Fibroblast of lung (primary cell): ENCODE measurements around the gene ZNF831. TPM values are rescaled to one million over a fixed set of nuclear protein-coding genes. Genes with fewer than 3 reads are reported as not detected.

Experiments
- DNase-seq, 2 donors: peaks; one replicate each; pipeline versions ENCODE4 v3.0.0 to v3.0.0-alpha.2; 2010; ENCODE audit warnings: low read depth in 2 of 2
- H2AFZ ChIP-seq: 2 replicates; pipeline ENCODE4 v1.5.1; 2012; ENCODE audit warnings: low read length, control low read depth, inconsistent platforms
- H3K27ac ChIP-seq: 2 replicates; pipeline ENCODE4 v1.5.1; 2011; ENCODE audit warnings: low read length, control low read depth; ENCODE audit not compliant: insufficient read depth
- H3K27me3 ChIP-seq: 2 replicates; pipeline ENCODE4 v1.5.1; 2011; ENCODE audit warnings: mild to moderate bottlenecking, low read length; ENCODE audit not compliant: control insufficient read depth, insufficient read depth
- H3K36me3 ChIP-seq: 2 replicates; pipeline ENCODE4 v1.5.1; 2011; ENCODE audit warnings: low read length; ENCODE audit not compliant: control insufficient read depth, insufficient read depth
- H3K4me1 ChIP-seq: 2 replicates; pipeline ENCODE4 v1.5.1; 2011; ENCODE audit warnings: low read length; ENCODE audit not compliant: control insufficient read depth, insufficient read depth; ENCODE audit errors: extremely low read depth
- H3K4me2 ChIP-seq: 2 replicates; pipeline ENCODE4 v1.5.1; 2011; ENCODE audit warnings: low read length, control low read depth; ENCODE audit not compliant: insufficient read depth; ENCODE audit errors: extremely low read depth
- H3K4me3 ChIP-seq, 4 experiments: fragments of 200-600 bp in 1 of 4; sonication (generic) in 1 of 4; replicated peaks in 1 of 4; 2 replicates each; pipeline ENCODE4 v1.5.1; 2011 to 2016; ENCODE audit warnings: low read length in 4 of 4, low read depth in 3 of 4, mild to moderate bottlenecking in 3 of 4, control low read depth in 2 of 4, inconsistent platforms in 1 of 4, mixed read lengths in 1 of 4; ENCODE audit not compliant: insufficient read depth in 1 of 4; ENCODE audit errors: control extremely low read depth in 1 of 4
- H3K79me2 ChIP-seq: 2 replicates; pipeline ENCODE4 v1.5.1; 2012; ENCODE audit warnings: mild to moderate bottlenecking, low read length, inconsistent platforms; ENCODE audit not compliant: control insufficient read depth, insufficient read depth
- H3K9ac ChIP-seq: 2 replicates; pipeline ENCODE4 v1.5.1; 2011; ENCODE audit warnings: mild to moderate bottlenecking, low read length, control low read depth; ENCODE audit not compliant: insufficient read depth
- H3K9me3 ChIP-seq: 2 replicates; pipeline ENCODE4 v1.5.1; 2012; ENCODE audit warnings: low read depth, low read length; ENCODE audit not compliant: control insufficient read depth, insufficient read depth
- H4K20me1 ChIP-seq: 2 replicates; pipeline ENCODE4 v1.5.1; 2011; ENCODE audit warnings: low read length; ENCODE audit not compliant: control insufficient read depth, insufficient read depth; ENCODE audit errors: extremely low read depth
- EZH2 ChIP-seq: IDR thresholded peaks from 2 replicates; pipeline ENCODE4 v1.5.1; 2012; ENCODE audit warnings: low read length, control low read depth, mild to moderate bottlenecking; ENCODE audit errors: missing control alignments
- polyA plus RNA-seq, 2 donors: library from polyadenylated mRNA; depleted of rRNA in 1 of 2; stranded (reverse) in 1 of 2; unstranded in 1 of 2; fragments of >200 nt; gene quantifications; 2 replicates each; pipeline ENCODE4 v1.2.1, GENCODE V29; 2011 to 2012; ENCODE audit warnings: missing spikeins in 1 of 2
- total RNA-seq: library from RNA; depleted of rRNA; stranded (reverse); fragments of >200 nt; gene quantifications from 2 replicates; pipeline ENCODE4 v1.2.1, GENCODE V29; 2014
- TF ChIP-seq, protein P1 (sequence below), 2 donors: IDR thresholded peaks in 1 of 2; conservative IDR thresholded peaks in 1 of 2; 1 replicate in 1 of 2; 2 replicates in 1 of 2; pipeline ENCODE4 v1.5.1; 2011 to 2012; ENCODE audit warnings: low read length in 2 of 2, control low read depth in 1 of 2, inconsistent platforms in 1 of 2, low read depth in 1 of 2, mild to moderate bottlenecking in 1 of 2

Gene ZNF831
- total and polyA plus RNA-seq, 2 donors (not counting 1 experiment from before 2014, with no cell fraction given), result not detected

DNA sequence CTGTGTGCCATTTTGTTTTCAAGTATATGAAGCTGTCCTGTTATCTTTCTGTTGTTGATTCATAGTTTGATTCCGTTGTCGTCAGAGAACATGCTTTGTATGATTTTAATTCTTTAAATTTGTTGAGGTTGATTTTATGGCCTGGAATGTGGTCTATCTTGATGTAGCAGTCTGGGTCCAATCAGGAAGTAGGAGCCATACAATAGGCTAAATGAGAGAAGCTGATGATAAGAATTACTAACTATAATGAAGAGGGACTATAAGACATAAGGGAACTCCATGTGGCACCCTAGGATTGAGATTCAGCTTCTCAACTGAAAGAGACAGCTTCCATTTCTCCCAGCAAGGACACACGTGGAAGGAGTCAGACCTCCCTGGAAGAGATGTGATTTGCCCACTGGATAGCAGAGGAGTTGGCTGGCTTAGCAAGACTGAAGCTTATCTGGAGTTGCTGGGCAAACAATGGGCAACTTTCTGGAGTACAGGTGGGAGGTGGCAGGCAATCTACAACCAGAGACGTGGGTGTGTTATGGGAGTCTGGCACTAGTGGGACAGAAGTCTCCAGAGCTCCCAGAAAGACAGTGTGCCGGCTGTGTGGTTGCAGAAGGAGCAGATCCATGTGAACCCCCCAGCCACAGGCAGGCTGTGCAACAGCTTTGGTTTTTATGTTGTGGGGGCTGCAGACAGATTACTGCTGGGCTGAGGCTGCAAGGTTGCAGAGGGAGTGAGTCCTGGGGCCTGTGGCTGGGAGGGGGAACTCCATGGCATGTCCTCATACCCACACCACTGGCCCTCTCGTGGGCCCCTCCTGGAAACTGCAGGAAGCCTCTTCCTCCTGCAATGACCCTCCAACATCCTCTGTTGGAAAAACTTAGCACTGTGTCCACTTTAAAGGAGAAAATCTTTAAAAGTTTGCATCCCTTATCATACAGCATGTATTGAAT, 7.1 kb downstream of the ZNF831 start:
- no peak for DNase-seq
- Histone ChIP-seq H3K79me2 (no peaks in the 10 kb centered on the region), H3K4me3 (no peak overlapping the region), H4K20me1 (no peaks in the 10 kb centered on the region), H3K27ac (no peak overlapping the region), H3K36me3 (no peaks in the 10 kb centered on the region), H3K4me1 (no peaks in the 10 kb centered on the region), H3K4me2 (no peak overlapping the region), H3K9ac (no peak overlapping the region), H3K9me3 (no peaks in the 10 kb centered on the region), H2AFZ (no peak overlapping the region), H3K27me3 (no peaks in the 10 kb centered on the region)
- TF ChIP-seq, protein P1, sequence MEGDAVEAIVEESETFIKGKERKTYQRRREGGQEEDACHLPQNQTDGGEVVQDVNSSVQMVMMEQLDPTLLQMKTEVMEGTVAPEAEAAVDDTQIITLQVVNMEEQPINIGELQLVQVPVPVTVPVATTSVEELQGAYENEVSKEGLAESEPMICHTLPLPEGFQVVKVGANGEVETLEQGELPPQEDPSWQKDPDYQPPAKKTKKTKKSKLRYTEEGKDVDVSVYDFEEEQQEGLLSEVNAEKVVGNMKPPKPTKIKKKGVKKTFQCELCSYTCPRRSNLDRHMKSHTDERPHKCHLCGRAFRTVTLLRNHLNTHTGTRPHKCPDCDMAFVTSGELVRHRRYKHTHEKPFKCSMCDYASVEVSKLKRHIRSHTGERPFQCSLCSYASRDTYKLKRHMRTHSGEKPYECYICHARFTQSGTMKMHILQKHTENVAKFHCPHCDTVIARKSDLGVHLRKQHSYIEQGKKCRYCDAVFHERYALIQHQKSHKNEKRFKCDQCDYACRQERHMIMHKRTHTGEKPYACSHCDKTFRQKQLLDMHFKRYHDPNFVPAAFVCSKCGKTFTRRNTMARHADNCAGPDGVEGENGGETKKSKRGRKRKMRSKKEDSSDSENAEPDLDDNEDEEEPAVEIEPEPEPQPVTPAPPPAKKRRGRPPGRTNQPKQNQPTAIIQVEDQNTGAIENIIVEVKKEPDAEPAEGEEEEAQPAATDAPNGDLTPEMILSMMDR (conservative IDR thresholded peaks at IDR 0.05 in 1 of 2, IDR thresholded peaks at IDR 0.05 in 1 of 2; ENCODE audit: low read depth in 1 of 2, low read length in 2 of 2), result no peak
- TF ChIP-seq EZH2, result no peak

DNA sequence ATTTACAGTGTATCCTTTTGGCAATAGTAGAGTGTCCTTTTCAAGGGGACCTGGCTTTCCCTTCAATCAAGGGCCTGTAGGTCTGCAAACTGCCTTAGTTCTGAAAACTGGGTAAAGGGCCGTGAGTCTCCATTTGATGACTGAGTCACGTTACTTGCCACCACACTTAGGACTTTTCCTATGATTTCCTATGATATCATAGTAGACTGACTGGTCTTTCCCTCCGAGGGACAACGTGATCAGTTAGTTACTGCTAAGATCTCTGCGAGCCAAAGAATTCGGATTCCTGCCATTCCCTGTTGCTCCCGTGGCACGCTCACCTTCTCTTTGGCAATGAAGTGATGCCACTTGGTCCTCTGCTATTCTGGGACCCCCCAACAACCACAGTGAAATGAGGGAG, 8.4 kb downstream of the ZNF831 start:
- Histone ChIP-seq H3K9ac (no peak overlapping the region), H3K27me3 (no peaks in the 10 kb centered on the region), H3K4me1 (no peaks in the 10 kb centered on the region), H3K79me2 (no peaks in the 10 kb centered on the region), H3K4me3 (no peak overlapping the region), H4K20me1 (no peaks in the 10 kb centered on the region), H3K36me3 (no peaks in the 10 kb centered on the region), H3K4me2 (no peak overlapping the region), H3K9me3 (no peaks in the 10 kb centered on the region), H3K27ac (no peak overlapping the region), H2AFZ (no peak overlapping the region)
- DNase-seq, result no peak
- TF ChIP-seq, protein P1 (conservative IDR thresholded peaks at IDR 0.05 in 1 of 2, IDR thresholded peaks at IDR 0.05 in 1 of 2; ENCODE audit: low read depth in 1 of 2, low read length in 2 of 2), result no peak
- no peak for TF ChIP-seq EZH2

DNA sequence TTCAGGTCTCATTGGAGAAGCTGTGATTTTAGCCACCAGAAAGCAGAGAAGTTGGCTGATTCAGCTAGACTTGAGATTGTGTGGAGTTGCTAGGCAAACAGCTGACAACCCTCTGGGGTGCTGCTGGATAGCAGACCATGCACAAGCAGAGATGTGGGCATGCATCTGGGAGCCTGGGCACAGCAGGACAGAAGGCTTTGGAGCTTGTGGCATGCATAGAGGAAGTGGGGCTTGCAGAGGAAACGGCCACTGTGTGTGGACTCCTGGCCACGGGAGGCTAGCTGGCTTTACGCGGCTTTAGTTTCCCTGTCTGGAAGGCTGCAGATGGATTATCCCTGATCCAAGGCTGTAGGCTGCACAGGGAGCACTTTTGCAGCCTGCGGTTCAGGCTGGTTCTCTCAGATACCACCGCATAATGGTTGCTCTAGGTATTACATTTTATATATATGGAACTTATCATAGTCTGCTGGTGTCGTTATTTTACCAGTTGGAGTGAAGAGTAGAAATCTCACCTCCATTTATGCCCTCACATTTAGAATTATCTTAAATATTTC, 10.4 kb downstream of the ZNF831 start:
- DNase-seq, result no peak
- no peaks in the 10 kb centered on the region for H3K36me3 ChIP-seq
- H3K4me2 ChIP-seq, result no peak overlapping the region
- no peaks in the 10 kb centered on the region for H4K20me1 ChIP-seq
- no peak for TF ChIP-seq EZH2
- TF ChIP-seq, protein P1 (conservative IDR thresholded peaks at IDR 0.05 in 1 of 2, IDR thresholded peaks at IDR 0.05 in 1 of 2; ENCODE audit: low read depth in 1 of 2, low read length in 2 of 2), result no peak
- no peak overlapping the region for H3K27ac ChIP-seq
- no peak overlapping the region for H2AFZ ChIP-seq
- no peak overlapping the region for H3K9ac ChIP-seq
- no peaks in the 10 kb centered on the region for H3K9me3 ChIP-seq
- no peak overlapping the region for H3K4me3 ChIP-seq
- no peaks in the 10 kb centered on the region for H3K79me2 ChIP-seq
- H3K4me1 ChIP-seq, result no peaks in the 10 kb centered on the region
- no peaks in the 10 kb centered on the region for H3K27me3 ChIP-seq
